Body of pancreas (tissue), 4 donors: Measurements from ENCODE around the gene KDM4B.

Experiments used
- POLR2A ChIP-seq, 3 donors: fragments of 450-650 bp; IDR thresholded peaks; one replicate each; pipeline ENCODE4 v1.6.1; 2016; ENCODE audit warnings: antibody characterized with exemption in 3 of 3, mild to moderate bottlenecking in 2 of 3
- TF ChIP-seq, protein P1 (sequence below), 7 experiments: fragments of 450-650 bp in 4 of 7; fragments of 200-600 bp in 3 of 7; sonication (generic) in 3 of 7; IDR thresholded peaks; one replicate each; pipeline ENCODE4 v1.5.1; 2016 to 2019; ENCODE audit warnings: antibody characterized with exemption in 7 of 7

DNA sequence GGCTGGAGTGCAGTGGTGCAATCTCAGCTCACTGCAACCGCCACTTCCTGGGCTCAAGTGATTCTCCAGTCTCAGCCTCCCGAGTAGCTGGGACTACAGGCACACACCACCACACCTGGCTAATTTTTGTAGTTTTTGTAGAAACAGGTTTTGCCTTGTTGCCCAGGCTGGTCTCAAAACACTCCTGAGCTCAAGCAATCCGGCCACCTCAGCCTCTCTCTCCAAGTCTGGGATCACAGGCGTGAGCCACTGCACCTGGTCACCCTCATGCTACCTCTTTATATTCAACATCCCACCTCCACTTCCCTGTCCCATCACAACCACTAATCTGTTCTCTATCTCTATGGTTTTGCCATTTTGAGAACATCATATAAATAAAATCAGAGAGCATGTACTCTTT lies 216.0 kb downstream of the KDM4B start:
- TF ChIP-seq, protein P1, sequence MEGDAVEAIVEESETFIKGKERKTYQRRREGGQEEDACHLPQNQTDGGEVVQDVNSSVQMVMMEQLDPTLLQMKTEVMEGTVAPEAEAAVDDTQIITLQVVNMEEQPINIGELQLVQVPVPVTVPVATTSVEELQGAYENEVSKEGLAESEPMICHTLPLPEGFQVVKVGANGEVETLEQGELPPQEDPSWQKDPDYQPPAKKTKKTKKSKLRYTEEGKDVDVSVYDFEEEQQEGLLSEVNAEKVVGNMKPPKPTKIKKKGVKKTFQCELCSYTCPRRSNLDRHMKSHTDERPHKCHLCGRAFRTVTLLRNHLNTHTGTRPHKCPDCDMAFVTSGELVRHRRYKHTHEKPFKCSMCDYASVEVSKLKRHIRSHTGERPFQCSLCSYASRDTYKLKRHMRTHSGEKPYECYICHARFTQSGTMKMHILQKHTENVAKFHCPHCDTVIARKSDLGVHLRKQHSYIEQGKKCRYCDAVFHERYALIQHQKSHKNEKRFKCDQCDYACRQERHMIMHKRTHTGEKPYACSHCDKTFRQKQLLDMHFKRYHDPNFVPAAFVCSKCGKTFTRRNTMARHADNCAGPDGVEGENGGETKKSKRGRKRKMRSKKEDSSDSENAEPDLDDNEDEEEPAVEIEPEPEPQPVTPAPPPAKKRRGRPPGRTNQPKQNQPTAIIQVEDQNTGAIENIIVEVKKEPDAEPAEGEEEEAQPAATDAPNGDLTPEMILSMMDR (IDR thresholded peaks at IDR 0.05): no peak
- no peak for TF ChIP-seq POLR2A (IDR thresholded peaks at IDR 0.05)
